ENCODE results near the gene USP53.

Gene USP53

GRCh38 chr4:119212234-119212963, at the start of gene USP53 (continued):
- TF ChIP-seq, protein P1, sequence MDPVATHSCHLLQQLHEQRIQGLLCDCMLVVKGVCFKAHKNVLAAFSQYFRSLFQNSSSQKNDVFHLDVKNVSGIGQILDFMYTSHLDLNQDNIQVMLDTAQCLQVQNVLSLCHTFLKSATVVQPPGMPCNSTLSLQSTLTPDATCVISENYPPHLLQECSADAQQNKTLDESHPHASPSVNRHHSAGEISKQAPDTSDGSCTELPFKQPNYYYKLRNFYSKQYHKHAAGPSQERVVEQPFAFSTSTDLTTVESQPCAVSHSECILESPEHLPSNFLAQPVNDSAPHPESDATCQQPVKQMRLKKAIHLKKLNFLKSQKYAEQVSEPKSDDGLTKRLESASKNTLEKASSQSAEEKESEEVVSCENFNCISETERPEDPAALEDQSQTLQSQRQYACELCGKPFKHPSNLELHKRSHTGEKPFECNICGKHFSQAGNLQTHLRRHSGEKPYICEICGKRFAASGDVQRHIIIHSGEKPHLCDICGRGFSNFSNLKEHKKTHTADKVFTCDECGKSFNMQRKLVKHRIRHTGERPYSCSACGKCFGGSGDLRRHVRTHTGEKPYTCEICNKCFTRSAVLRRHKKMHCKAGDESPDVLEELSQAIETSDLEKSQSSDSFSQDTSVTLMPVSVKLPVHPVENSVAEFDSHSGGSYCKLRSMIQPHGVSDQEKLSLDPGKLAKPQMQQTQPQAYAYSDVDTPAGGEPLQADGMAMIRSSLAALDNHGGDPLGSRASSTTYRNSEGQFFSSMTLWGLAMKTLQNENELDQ (tag by site-specific recombination; IDR thresholded peaks at IDR 0.05; ENCODE audit: low read depth): no peak
- TF ChIP-seq, protein P2, sequence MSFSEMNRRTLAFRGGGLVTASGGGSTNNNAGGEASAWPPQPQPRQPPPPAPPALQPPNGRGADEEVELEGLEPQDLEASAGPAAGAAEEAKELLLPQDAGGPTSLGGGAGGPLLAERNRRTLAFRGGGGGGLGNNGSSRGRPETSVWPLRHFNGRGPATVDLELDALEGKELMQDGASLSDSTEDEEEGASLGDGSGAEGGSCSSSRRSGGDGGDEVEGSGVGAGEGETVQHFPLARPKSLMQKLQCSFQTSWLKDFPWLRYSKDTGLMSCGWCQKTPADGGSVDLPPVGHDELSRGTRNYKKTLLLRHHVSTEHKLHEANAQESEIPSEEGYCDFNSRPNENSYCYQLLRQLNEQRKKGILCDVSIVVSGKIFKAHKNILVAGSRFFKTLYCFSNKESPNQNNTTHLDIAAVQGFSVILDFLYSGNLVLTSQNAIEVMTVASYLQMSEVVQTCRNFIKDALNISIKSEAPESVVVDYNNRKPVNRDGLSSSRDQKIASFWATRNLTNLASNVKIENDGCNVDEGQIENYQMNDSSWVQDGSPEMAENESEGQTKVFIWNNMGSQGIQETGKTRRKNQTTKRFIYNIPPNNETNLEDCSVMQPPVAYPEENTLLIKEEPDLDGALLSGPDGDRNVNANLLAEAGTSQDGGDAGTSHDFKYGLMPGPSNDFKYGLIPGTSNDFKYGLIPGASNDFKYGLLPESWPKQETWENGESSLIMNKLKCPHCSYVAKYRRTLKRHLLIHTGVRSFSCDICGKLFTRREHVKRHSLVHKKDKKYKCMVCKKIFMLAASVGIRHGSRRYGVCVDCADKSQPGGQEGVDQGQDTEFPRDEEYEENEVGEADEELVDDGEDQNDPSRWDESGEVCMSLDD (tag by site-specific recombination; IDR thresholded peaks at IDR 0.05): 0 out of 2 replicates have a peak, but pooled peaks have one; percentile 24
- 0 out of 2 replicates have a peak, but pooled peaks have one; percentile 47 for TF ChIP-seq ZNF610 (tag by site-specific recombination; IDR thresholded peaks at IDR 0.05; ENCODE audit: borderline replicate concordance)
- peak; percentile 83 for TF ChIP-seq SP2 (tag by site-specific recombination; IDR thresholded peaks at IDR 0.05)
- TF ChIP-seq ZNF639 (tag by site-specific recombination; IDR thresholded peaks at IDR 0.05): 0 out of 2 replicates have a peak, but pooled peaks have one; percentile 30
- TF ChIP-seq ZNF596 (tag by site-specific recombination; IDR thresholded peaks at IDR 0.05): no peak
- peak; percentile 63; the same call in 1 of the 2 replicates for TF ChIP-seq ZXDB (tag by site-specific recombination; IDR thresholded peaks at IDR 0.05)
- no peak for TF ChIP-seq ZNF571 (tag by site-specific recombination; IDR thresholded peaks at IDR 0.05)
- TF ChIP-seq KLF7 (tag by site-specific recombination; IDR thresholded peaks at IDR 0.05; ENCODE audit: borderline replicate concordance): 0 out of 2 replicates have a peak, but pooled peaks have one; percentile 45
- TF ChIP-seq, protein P3, sequence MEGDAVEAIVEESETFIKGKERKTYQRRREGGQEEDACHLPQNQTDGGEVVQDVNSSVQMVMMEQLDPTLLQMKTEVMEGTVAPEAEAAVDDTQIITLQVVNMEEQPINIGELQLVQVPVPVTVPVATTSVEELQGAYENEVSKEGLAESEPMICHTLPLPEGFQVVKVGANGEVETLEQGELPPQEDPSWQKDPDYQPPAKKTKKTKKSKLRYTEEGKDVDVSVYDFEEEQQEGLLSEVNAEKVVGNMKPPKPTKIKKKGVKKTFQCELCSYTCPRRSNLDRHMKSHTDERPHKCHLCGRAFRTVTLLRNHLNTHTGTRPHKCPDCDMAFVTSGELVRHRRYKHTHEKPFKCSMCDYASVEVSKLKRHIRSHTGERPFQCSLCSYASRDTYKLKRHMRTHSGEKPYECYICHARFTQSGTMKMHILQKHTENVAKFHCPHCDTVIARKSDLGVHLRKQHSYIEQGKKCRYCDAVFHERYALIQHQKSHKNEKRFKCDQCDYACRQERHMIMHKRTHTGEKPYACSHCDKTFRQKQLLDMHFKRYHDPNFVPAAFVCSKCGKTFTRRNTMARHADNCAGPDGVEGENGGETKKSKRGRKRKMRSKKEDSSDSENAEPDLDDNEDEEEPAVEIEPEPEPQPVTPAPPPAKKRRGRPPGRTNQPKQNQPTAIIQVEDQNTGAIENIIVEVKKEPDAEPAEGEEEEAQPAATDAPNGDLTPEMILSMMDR (tag by site-specific recombination; IDR thresholded peaks at IDR 0.05): no peak
- peak; percentile 77; the same call in 1 of the 2 replicates for TF ChIP-seq ZBTB7A (tag by site-specific recombination; IDR thresholded peaks at IDR 0.05; ENCODE audit: low read depth)
- TF ChIP-seq TRIM28 (IDR thresholded peaks at IDR 0.05; ENCODE audit: borderline replicate concordance, low read length): no peak
- TF ChIP-seq GLIS1 (tag by site-specific recombination; IDR thresholded peaks at IDR 0.05): peak; percentile 55; the same call in 1 of the 2 replicates
- TF ChIP-seq ZNF2 (tag by site-specific recombination; IDR thresholded peaks at IDR 0.05): peak; percentile 87
- TF ChIP-seq ZNF324 (tag by site-specific recombination; IDR thresholded peaks at IDR 0.05): no peak
- peak; percentile 30 for TF ChIP-seq KLF9 (tag by site-specific recombination; IDR thresholded peaks at IDR 0.05; ENCODE audit: low read depth)
- TF ChIP-seq, protein P4, sequence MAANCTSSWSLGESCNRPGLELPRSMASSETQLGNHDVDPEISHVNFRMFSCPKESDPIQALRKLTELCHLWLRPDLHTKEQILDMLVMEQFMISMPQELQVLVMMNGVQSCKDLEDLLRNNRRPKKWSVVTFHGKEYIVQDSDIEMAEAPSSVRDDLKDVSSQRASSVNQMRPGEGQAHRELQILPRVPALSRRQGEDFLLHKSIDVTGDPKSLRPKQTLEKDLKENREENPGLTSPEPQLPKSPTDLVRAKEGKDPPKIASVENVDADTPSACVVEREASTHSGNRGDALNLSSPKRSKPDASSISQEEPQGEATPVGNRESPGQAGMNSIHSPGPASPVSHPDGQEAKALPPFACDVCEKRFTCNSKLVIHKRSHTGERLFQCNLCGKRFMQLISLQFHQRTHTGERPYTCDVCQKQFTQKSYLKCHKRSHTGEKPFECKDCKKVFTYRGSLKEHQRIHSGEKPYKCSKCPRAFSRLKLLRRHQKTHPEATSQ (tag by site-specific recombination; IDR thresholded peaks at IDR 0.05): no peak
- no peak for TF ChIP-seq ZNF350 (tag by site-specific recombination; IDR thresholded peaks at IDR 0.05)
- 0 out of 2 replicates have a peak, but pooled peaks have one; percentile 48 for TF ChIP-seq ZNF580 (tag by site-specific recombination; IDR thresholded peaks at IDR 0.05)
- no peak; the same call in 1 of the 2 replicates for TF ChIP-seq BCL11B (tag by site-specific recombination; IDR thresholded peaks at IDR 0.05; ENCODE audit: low read depth)
- no peak for TF ChIP-seq ZNF664 (tag by site-specific recombination; IDR thresholded peaks at IDR 0.05)
- 0 out of 2 replicates have a peak, but pooled peaks have one; percentile 13 for TF ChIP-seq ZNF18 (tag by site-specific recombination; IDR thresholded peaks at IDR 0.05)
- TF ChIP-seq BCL11A (tag by site-specific recombination; IDR thresholded peaks at IDR 0.05; ENCODE audit: low read depth): no peak; the same call in 1 of the 2 replicates
- TF ChIP-seq ZEB2 (tag by site-specific recombination; IDR thresholded peaks at IDR 0.05): peak; percentile 66
- TF ChIP-seq, protein P5, sequence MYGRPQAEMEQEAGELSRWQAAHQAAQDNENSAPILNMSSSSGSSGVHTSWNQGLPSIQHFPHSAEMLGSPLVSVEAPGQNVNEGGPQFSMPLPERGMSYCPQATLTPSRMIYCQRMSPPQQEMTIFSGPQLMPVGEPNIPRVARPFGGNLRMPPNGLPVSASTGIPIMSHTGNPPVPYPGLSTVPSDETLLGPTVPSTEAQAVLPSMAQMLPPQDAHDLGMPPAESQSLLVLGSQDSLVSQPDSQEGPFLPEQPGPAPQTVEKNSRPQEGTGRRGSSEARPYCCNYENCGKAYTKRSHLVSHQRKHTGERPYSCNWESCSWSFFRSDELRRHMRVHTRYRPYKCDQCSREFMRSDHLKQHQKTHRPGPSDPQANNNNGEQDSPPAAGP (tag by site-specific recombination; IDR thresholded peaks at IDR 0.05): peak; percentile 38; the same call in 1 of the 2 replicates
